Loucy (cell line): ENCODE results near the gene HDLBP.

Source experiments
- H2AFZ ChIP-seq: fragments of 200-600 bp; sonication (generic); 2 replicates; pipeline ENCODE4 v1.6.0; 2016; ENCODE audit warnings: antibody characterized with exemption, mild to moderate bottlenecking, low read length, moderate library complexity
- H3F3A ChIP-seq: fragments of 200-600 bp; 2 replicates; pipeline ENCODE4 v1.6.0; 2016; ENCODE audit warnings: antibody characterized with exemption, low read depth, mild to moderate bottlenecking
- H3K27me3 ChIP-seq: fragments of 200-600 bp; sonication (generic); 2 replicates; pipeline ENCODE4 v1.6.1; 2014; ENCODE audit warnings: low read length, mild to moderate bottlenecking; ENCODE audit not compliant: insufficient read depth, poor library complexity, severe bottlenecking
- H3K36me3 ChIP-seq: fragments of 200-600 bp; sonication (generic); 2 replicates; pipeline ENCODE4 v1.6.1; 2016; ENCODE audit warnings: low read length; ENCODE audit not compliant: insufficient read depth
- H3K4me1 ChIP-seq: fragments of 200-600 bp; sonication (generic); 2 replicates; pipeline ENCODE4 v1.5.1; 2014; ENCODE audit warnings: low read length, mild to moderate bottlenecking; ENCODE audit not compliant: insufficient read depth, poor library complexity, severe bottlenecking
- H3K4me2 ChIP-seq: fragments of 200-600 bp; sonication (generic); 2 replicates; pipeline ENCODE4 v1.6.0; 2014; ENCODE audit warnings: antibody characterized with exemption, low read length, low read depth, mild to moderate bottlenecking; ENCODE audit not compliant: poor library complexity, severe bottlenecking
- H3K4me3 ChIP-seq: fragments of 200-600 bp; sonication (generic); 2 replicates; pipeline ENCODE4 v1.5.1; 2014; ENCODE audit warnings: low read length, mild to moderate bottlenecking, mixed read lengths; ENCODE audit not compliant: poor library complexity, severe bottlenecking
- H3K79me2 ChIP-seq: fragments of 200-600 bp; sonication (generic); 2 replicates; pipeline ENCODE4 v1.6.1; 2014; ENCODE audit warnings: low read length; ENCODE audit not compliant: insufficient read depth
- H3K9ac ChIP-seq: fragments of 200-600 bp; sonication (generic); 2 replicates; pipeline ENCODE4 v1.6.0; 2014; ENCODE audit warnings: mild to moderate bottlenecking, low read depth, low read length, moderate library complexity; ENCODE audit not compliant: poor library complexity, severe bottlenecking
- H3K9me2 ChIP-seq: fragments of 200-600 bp; sonication (generic); replicated peaks from 2 replicates; pipeline ENCODE4 v1.6.1; 2016; ENCODE audit warnings: low read depth, low read length, mixed read lengths
- H3K9me3 ChIP-seq: fragments of 200-600 bp; sonication (generic); 2 replicates; pipeline ENCODE4 v1.6.1; 2014; ENCODE audit warnings: mild to moderate bottlenecking, antibody characterized with exemption, low read length, low read depth; ENCODE audit not compliant: insufficient read depth
- H4K20me1 ChIP-seq: fragments of 200-600 bp; sonication (generic); 2 replicates; pipeline ENCODE4 v1.6.0; 2014; ENCODE audit warnings: antibody characterized with exemption, low read length, mild to moderate bottlenecking; ENCODE audit not compliant: insufficient read depth, poor library complexity, severe bottlenecking
- CTCF ChIP-seq: fragments of 200-600 bp; sonication (generic); conservative IDR thresholded peaks from 2 replicates; pipeline ENCODE4 v1.5.1; 2014; ENCODE audit warnings: mild to moderate bottlenecking, antibody characterized with exemption, low read length
- EZH2phosphoT487 ChIP-seq: fragments of 200-600 bp; IDR thresholded peaks from 2 replicates; pipeline ENCODE4 v1.6.1; 2018; ENCODE audit warnings: antibody characterized with exemption, mild to moderate bottlenecking, moderate library complexity, borderline replicate concordance

HDLBP gene

GRCh38 chr2:241352227-241352626, 36.8 kb upstream of the HDLBP start:
- H3K36me3 ChIP-seq = peaks cover 75% of the 10 kb centered on the region

GRCh38 chr2:241351640-241352031, 36.2 kb upstream of the HDLBP start:
- Histone ChIP-seq H3K4me3 (no peak overlapping the region), H3F3A (peaks cover 8% of the 10 kb centered on the region; the same call in 1 of the 2 replicates)
- TF ChIP-seq EZH2phosphoT487 (no peak), CTCF (no peak)

More at GRCh38 chr2:241352227-241352626, 36.8 kb upstream of the HDLBP start:
- Histone ChIP-seq H2AFZ (no peak overlapping the region), H3K4me2 (no peak overlapping the region), H3F3A (peaks cover 8% of the 10 kb centered on the region; the same call in 1 of the 2 replicates), H3K27me3 (no peaks in the 10 kb centered on the region), H4K20me1 (peaks cover 10% of the 10 kb centered on the region), H3K4me3 (no peak overlapping the region), H3K9ac (no peak overlapping the region), H3K4me1 (peaks cover 6% of the 10 kb centered on the region), H3K79me2 (peaks cover 10% of the 10 kb centered on the region), H3K9me3 (no peaks in the 10 kb centered on the region), H3K9me2 (no peaks in the 10 kb centered on the region)
- TF ChIP-seq EZH2phosphoT487 (no peak), CTCF (no peak)

GRCh38 chr2:241350878-241351639, 35.6 kb upstream of the HDLBP start:
- Histone ChIP-seq H3K4me1 (no peaks in the 10 kb centered on the region), H3K4me3 (no peak overlapping the region), H3K9me2 (no peaks in the 10 kb centered on the region), H4K20me1 (peaks cover 4% of the 10 kb centered on the region), H3K27me3 (no peaks in the 10 kb centered on the region), H2AFZ (no peak overlapping the region), H3K9me3 (no peaks in the 10 kb centered on the region), H3F3A (peaks cover 8% of the 10 kb centered on the region; the same call in 1 of the 2 replicates), H3K79me2 (no peaks in the 10 kb centered on the region), H3K36me3 (peaks cover 86% of the 10 kb centered on the region), H3K9ac (no peak overlapping the region), H3K4me2 (no peak overlapping the region)
- TF ChIP-seq EZH2phosphoT487 (no peak), CTCF (no peak)

More at GRCh38 chr2:241351640-241352031, 36.2 kb upstream of the HDLBP start:
- H3K27me3 ChIP-seq = no peaks in the 10 kb centered on the region
- H3K4me2 ChIP-seq = no peak overlapping the region
- peaks cover under 1% of the 10 kb centered on the region for H3K4me1 ChIP-seq
- peaks cover 4% of the 10 kb centered on the region for H3K79me2 ChIP-seq
- H4K20me1 ChIP-seq = peaks cover 5% of the 10 kb centered on the region
- no peaks in the 10 kb centered on the region for H3K9me3 ChIP-seq
- no peak overlapping the region for H3K9ac ChIP-seq
- H3K36me3 ChIP-seq = peaks cover 81% of the 10 kb centered on the region
- no peak overlapping the region for H2AFZ ChIP-seq
- no peaks in the 10 kb centered on the region for H3K9me2 ChIP-seq
